Osteoblast (primary cell): ENCODE measurements around the gene EBPL. TPM values are rescaled to one million over a fixed set of nuclear protein-coding genes. Genes with fewer than 3 reads are reported as not detected.
"Not testable (repeated sequence)": the region's sequence is repeated elsewhere in the genome, so short reads cannot be mapped to it uniquely, and the experiment has no call there.

Experiments used
- DNase-seq: peaks from one replicate; pipeline ENCODE4 v3.0.0; 2011; ENCODE audit warnings: low spot score, mixed read lengths; ENCODE audit not compliant: insufficient read length; ENCODE audit errors: missing footprints
- H2AFZ ChIP-seq: 2 replicates; pipeline ENCODE4 v1.6.0; 2011; ENCODE audit warnings: mild to moderate bottlenecking, low read length
- H3K27ac ChIP-seq: 2 replicates; pipeline ENCODE4 v1.5.1; 2011; ENCODE audit warnings: mild to moderate bottlenecking, low read depth, low read length, moderate library complexity
- H3K27me3 ChIP-seq: 2 replicates; pipeline ENCODE4 v1.6.0; 2012; ENCODE audit warnings: mild to moderate bottlenecking, control low read depth, inconsistent platforms, low read length, moderate library complexity; ENCODE audit not compliant: insufficient read depth
- H3K36me3 ChIP-seq: 2 replicates; pipeline ENCODE4 v1.5.1; 2011; ENCODE audit warnings: mild to moderate bottlenecking, low read length, control low read depth, moderate library complexity; ENCODE audit not compliant: insufficient read depth
- H3K4me1 ChIP-seq: 2 replicates; pipeline ENCODE4 v1.5.1; 2011; ENCODE audit warnings: mild to moderate bottlenecking, low read length, control low read depth, moderate library complexity; ENCODE audit not compliant: insufficient read depth
- H3K4me2 ChIP-seq: 2 replicates; pipeline ENCODE4 v1.6.0; 2011; ENCODE audit warnings: mild to moderate bottlenecking, low read length; ENCODE audit not compliant: insufficient read depth
- H3K4me3 ChIP-seq: fragments of 200-600 bp; sonication (generic); 3 replicates; pipeline ENCODE4 v1.5.1; 2012; ENCODE audit warnings: mild to moderate bottlenecking, low read length, inconsistent platforms; ENCODE audit not compliant: insufficient read depth
- H3K79me2 ChIP-seq: 2 replicates; pipeline ENCODE4 v1.6.0; 2012; ENCODE audit warnings: mild to moderate bottlenecking, low read length, control low read depth, inconsistent platforms; ENCODE audit not compliant: insufficient read depth
- H3K9me3 ChIP-seq: 2 replicates; pipeline ENCODE4 v1.5.1; 2011; ENCODE audit warnings: low read depth, low read length, control low read depth
- H4K20me1 ChIP-seq: 2 replicates; pipeline ENCODE4 v1.6.0; 2012; ENCODE audit warnings: mild to moderate bottlenecking, low read length, control low read depth; ENCODE audit not compliant: insufficient read depth
- total RNA-seq: library from RNA; depleted of rRNA; stranded (reverse); fragments of >200 nt; gene quantifications from 2 replicates; pipeline ENCODE4 v1.2.3, GENCODE V29; 2012
- TF ChIP-seq, protein P1 (sequence below): IDR thresholded peaks from 2 replicates; pipeline ENCODE4 v1.5.1; 2011; ENCODE audit warnings: mild to moderate bottlenecking, low read depth, low read length, moderate library complexity; ENCODE audit errors: extremely low read depth

EBPL gene
- total RNA-seq, 1 donor: 26.1 TPM

- Histone ChIP-seq H3K4me1 (no peaks in the 10 kb centered on the region), H2AFZ (peak overlapping the region; percentile 90), H3K9me3 (no peaks in the 10 kb centered on the region), H3K4me3 (no peak overlapping the region), H3K79me2 (no peaks in the 10 kb centered on the region), H4K20me1 (no peaks in the 10 kb centered on the region), H3K36me3 (no peaks in the 10 kb centered on the region), H3K27me3 (no peaks in the 10 kb centered on the region), H3K27ac (no peak overlapping the region), H3K4me2 (no peak overlapping the region)
- TF ChIP-seq, protein P1, sequence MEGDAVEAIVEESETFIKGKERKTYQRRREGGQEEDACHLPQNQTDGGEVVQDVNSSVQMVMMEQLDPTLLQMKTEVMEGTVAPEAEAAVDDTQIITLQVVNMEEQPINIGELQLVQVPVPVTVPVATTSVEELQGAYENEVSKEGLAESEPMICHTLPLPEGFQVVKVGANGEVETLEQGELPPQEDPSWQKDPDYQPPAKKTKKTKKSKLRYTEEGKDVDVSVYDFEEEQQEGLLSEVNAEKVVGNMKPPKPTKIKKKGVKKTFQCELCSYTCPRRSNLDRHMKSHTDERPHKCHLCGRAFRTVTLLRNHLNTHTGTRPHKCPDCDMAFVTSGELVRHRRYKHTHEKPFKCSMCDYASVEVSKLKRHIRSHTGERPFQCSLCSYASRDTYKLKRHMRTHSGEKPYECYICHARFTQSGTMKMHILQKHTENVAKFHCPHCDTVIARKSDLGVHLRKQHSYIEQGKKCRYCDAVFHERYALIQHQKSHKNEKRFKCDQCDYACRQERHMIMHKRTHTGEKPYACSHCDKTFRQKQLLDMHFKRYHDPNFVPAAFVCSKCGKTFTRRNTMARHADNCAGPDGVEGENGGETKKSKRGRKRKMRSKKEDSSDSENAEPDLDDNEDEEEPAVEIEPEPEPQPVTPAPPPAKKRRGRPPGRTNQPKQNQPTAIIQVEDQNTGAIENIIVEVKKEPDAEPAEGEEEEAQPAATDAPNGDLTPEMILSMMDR: no peak
- no peak for DNase-seq
These were observed 74.6 kb downstream of the EBPL start for GRCh38 chr13:49616676-49617065.

GRCh38 chr13:49615836-49616675 is 75.2 kb downstream of the EBPL start:
- Histone ChIP-seq H3K4me1 (no peaks in the 10 kb centered on the region), H3K79me2 (no peaks in the 10 kb centered on the region), H3K27me3 (no peaks in the 10 kb centered on the region), H3K4me3 (no peak overlapping the region), H2AFZ (peak overlapping the region; percentile 90), H3K27ac (no peak overlapping the region), H3K4me2 (no peak overlapping the region), H4K20me1 (no peaks in the 10 kb centered on the region), H3K36me3 (no peaks in the 10 kb centered on the region), H3K9me3 (no peaks in the 10 kb centered on the region)
- TF ChIP-seq, protein P1: no peak
- DNase-seq: no peak

DNA sequence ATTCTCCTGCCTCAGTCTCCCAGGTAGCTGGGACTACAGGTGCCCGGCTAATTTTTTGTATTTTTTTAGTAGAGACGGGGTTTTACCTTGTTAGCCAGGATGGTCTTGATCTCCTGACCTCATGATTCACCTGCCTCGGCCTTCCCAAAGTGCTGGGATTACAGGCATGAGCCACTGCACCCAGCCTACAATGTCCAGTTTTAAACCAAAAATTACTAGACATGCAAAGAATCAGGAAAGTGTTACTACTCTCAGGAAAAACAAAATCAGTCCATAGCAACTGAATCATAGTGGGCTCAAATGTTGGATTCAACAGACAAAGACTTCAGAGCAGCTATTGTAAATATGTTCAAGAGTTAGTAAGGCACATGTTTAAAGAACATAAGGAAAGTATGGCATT is 79.2 kb downstream of the EBPL start:
- not testable (repeated sequence) for H3K4me2 ChIP-seq, H3K9me3 ChIP-seq, H3K79me2 ChIP-seq, H3K27ac ChIP-seq, H3K27me3 ChIP-seq, DNase-seq, H2AFZ ChIP-seq, H3K4me1 ChIP-seq, H3K4me3 ChIP-seq, H4K20me1 ChIP-seq, H3K36me3 ChIP-seq

Other genes with a start within 250 kb of the EBPL start
- gene CAB39L, start 247.4 kb downstream of the EBPL start, total RNA-seq: 12.3 and 15.6 TPM in 2 replicates
- 13.8 and 18.6 TPM in 2 replicates for gene SETDB2, start 247.2 kb downstream of the EBPL start, total RNA-seq
- gene PHF11, start 195.5 kb downstream of the EBPL start, total RNA-seq: 29.7 and 35.4 TPM in 2 replicates
- 26.4 and 27.4 TPM in 2 replicates for gene RCBTB1, start 105.9 kb downstream of the EBPL start, total RNA-seq
- gene ARL11, start 63.0 kb downstream of the EBPL start, total RNA-seq: not detected in 2 replicates
- gene KPNA3, start 101.2 kb upstream of the EBPL start, total RNA-seq: 42.0 and 43.6 TPM in 2 replicates
- 3.8 and 4.0 TPM in 2 replicates for gene SPRYD7, start 244.9 kb upstream of the EBPL start, total RNA-seq